HepG2 (cell line): ENCODE measurements around the gene MUC6. TPM values are rescaled to one million over a fixed set of nuclear protein-coding genes. Genes with fewer than 3 reads are reported as not detected.

Source experiments
- ATAC-seq: fragments of 200-7000 bp; cut with Tn5 transposase; 3 replicates; pipeline ENCODE4 v1.9.1; 2020; ENCODE audit warnings: mild to moderate bottlenecking, moderate library complexity
- BruUV-seq: library from RNA; stranded (reverse); fragments of 400-500 nt; replicated peaks from 2 replicates; lab custom pipeline; 2021; lab: Mats Ljungman, UMichigan
- CTCF ChIA-PET: fragments of 300-600 bp; formaldehyde crosslinking; extraction: SDS; loops from one replicate; lab custom pipeline; 2021; ENCODE audit warnings: low total read pairs, inconsistent platforms, low intra/inter-chr PET ratio; lab: Yijun Ruan, JAX
- POLR2A ChIA-PET: fragments of 350-600 bp; sonication (Branson Sonifier 250); formaldehyde crosslinking; loops from one replicate; lab custom pipeline; 2020; ENCODE audit warnings: antibody characterized with exemption, inconsistent platforms; lab: Yijun Ruan, JAX
- DNase-seq: peaks from one replicate; pipeline ENCODE4 v3.0.0-alpha.2; 2015; ENCODE audit warnings: low spot score
- FAIRE-seq: peaks from 3 replicates; lab custom pipeline; 2011; peaks lifted over from hg19 to GRCh38; lab: Jason Lieb, UNC
- H2AFZ ChIP-seq: one replicate; pipeline ENCODE4 v1.6.1; 2011; ENCODE audit warnings: low read length, inconsistent platforms
- H3K27ac ChIP-seq: fragments of 300-600 bp; 3 replicates; pipeline ENCODE4 v1.8.0; 2011; ENCODE audit warnings: mixed run types, mild to moderate bottlenecking, mixed read lengths, low read length, inconsistent platforms; ENCODE audit not compliant: insufficient read depth; ENCODE audit errors: extremely low read length
- H3K27me3 ChIP-seq, 2 experiments: fragments of 200-600 bp in 1 of 2; 2 replicates in 1 of 2; 3 replicates in 1 of 2; pipeline versions ENCODE4 v1.6.0 to v1.8.0; 2011; ENCODE audit warnings: low read length in 2 of 2, mild to moderate bottlenecking in 2 of 2, moderate library complexity in 2 of 2, inconsistent platforms in 1 of 2; ENCODE audit not compliant: insufficient read depth in 2 of 2, control insufficient read depth in 1 of 2
- H3K36me3 ChIP-seq, 2 experiments: fragments of 200-600 bp in 1 of 2; replicated peaks in 1 of 2; 2 replicates in 1 of 2; 3 replicates in 1 of 2; pipeline versions ENCODE4 v1.5.1 to v1.8.0; 2011; ENCODE audit warnings: low read length in 2 of 2, inconsistent platforms in 1 of 2; ENCODE audit not compliant: insufficient read depth in 2 of 2, control insufficient read depth in 1 of 2
- H3K4me1 ChIP-seq: 2 replicates; pipeline ENCODE4 v1.5.1; 2012; ENCODE audit warnings: low read length, inconsistent platforms; ENCODE audit not compliant: insufficient read depth
- H3K4me2 ChIP-seq: 2 replicates; pipeline ENCODE4 v1.6.0; 2011; ENCODE audit warnings: low read depth, low read length, inconsistent platforms
- H3K4me3 ChIP-seq, 3 experiments: fragments of 200-600 bp in 1 of 3; sonication (generic), shearing (Covaris generic) in 1 of 3; replicated peaks in 1 of 3; 2 replicates each; pipeline ENCODE4 v1.5.1; 2011 to 2016; ENCODE audit warnings: low read length in 3 of 3, inconsistent platforms in 2 of 3, low read depth in 2 of 3, mild to moderate bottlenecking in 2 of 3, control low read depth in 1 of 3, mixed read lengths in 1 of 3; ENCODE audit not compliant: insufficient read depth in 1 of 3
- H3K79me2 ChIP-seq: one replicate; pipeline ENCODE4 v1.6.1; 2011; ENCODE audit warnings: low read length, inconsistent platforms; ENCODE audit not compliant: insufficient read depth
- H3K9ac ChIP-seq: 2 replicates; pipeline ENCODE4 v1.6.0; 2011; ENCODE audit warnings: mild to moderate bottlenecking, low read depth, low read length, inconsistent platforms; ENCODE audit not compliant: insufficient read depth
- H3K9me3 ChIP-seq: 2 replicates; pipeline ENCODE4 v1.5.1; 2012; ENCODE audit warnings: mild to moderate bottlenecking, low read length
- H4K20me1 ChIP-seq: 2 replicates; pipeline ENCODE4 v1.6.0; 2011; ENCODE audit warnings: inconsistent platforms, mild to moderate bottlenecking, low read length, moderate library complexity; ENCODE audit not compliant: insufficient read depth
- ATRX ChIP-seq: sonication (generic); formaldehyde crosslinking; IDR thresholded peaks from 2 replicates; pipeline ENCODE4 v1.4.0; 2020; ENCODE audit warnings: missing genetic modification reagents, borderline replicate concordance
- CCAR2 ChIP-seq: fragments of 200-400 bp; formaldehyde crosslinking; optimal IDR thresholded peaks from 2 replicates; pipeline ENCODE3; 2018; ENCODE audit warnings: low read depth, mild to moderate bottlenecking, low read length, moderate library complexity
- ELF3 ChIP-seq: IDR thresholded peaks from 2 replicates; pipeline ENCODE4 v1.6.1; 2016; ENCODE audit warnings: missing genetic modification reagents, missing compliant biosample characterization
- FLYWCH1 ChIP-seq: sonication (generic); formaldehyde crosslinking; IDR thresholded peaks from 2 replicates; pipeline ENCODE4 v1.8.1; 2023; ENCODE audit warnings: mild to moderate bottlenecking, missing genetic modification reagents
- KDM3A ChIP-seq: IDR thresholded peaks from 2 replicates; pipeline ENCODE4 v1.6.1; 2018; ENCODE audit warnings: low read depth, missing compliant biosample characterization
- KMT2B ChIP-seq: IDR thresholded peaks from 2 replicates; pipeline ENCODE4 v1.6.1; 2016; ENCODE audit warnings: missing genetic modification reagents, missing compliant biosample characterization
- MTA1 ChIP-seq: sonication (generic); formaldehyde crosslinking; IDR thresholded peaks from 2 replicates; pipeline ENCODE4 v1.4.0; 2020; ENCODE audit warnings: missing genetic modification reagents, mild to moderate bottlenecking, borderline replicate concordance
- RARA ChIP-seq: IDR thresholded peaks from 2 replicates; pipeline ENCODE4 v1.6.1; 2016; ENCODE audit warnings: missing genetic modification reagents, missing compliant biosample characterization
- RCOR2 ChIP-seq: IDR thresholded peaks from 2 replicates; pipeline ENCODE4 v1.6.1; 2016; ENCODE audit warnings: missing biosample characterization, missing genetic modification reagents
- SATB2 ChIP-seq: sonication (generic); formaldehyde crosslinking; IDR thresholded peaks from 2 replicates; pipeline ENCODE4 v1.5.0; 2020; ENCODE audit warnings: missing genetic modification reagents
- SNAI1 ChIP-seq: sonication (generic); formaldehyde crosslinking; IDR thresholded peaks from 2 replicates; pipeline ENCODE4 v1.5.0; 2020; ENCODE audit warnings: mild to moderate bottlenecking, missing genetic modification reagents, borderline replicate concordance
- WIZ ChIP-seq: sonication (generic); formaldehyde crosslinking; IDR thresholded peaks from 2 replicates; pipeline ENCODE4 v1.5.1; 2020; ENCODE audit warnings: mild to moderate bottlenecking, missing genetic modification reagents
- ZHX2 ChIP-seq, 2 experiments: sonication (generic) in 1 of 2; formaldehyde crosslinking in 1 of 2; IDR thresholded peaks; 2 replicates each; pipeline versions ENCODE4 v1.6.1 to v1.9.0; 2014 to 2022; ENCODE audit warnings: antibody characterized with exemption in 1 of 2, borderline replicate concordance in 1 of 2, inconsistent platforms in 1 of 2, low read depth in 1 of 2, missing genetic modification reagents in 1 of 2
- ZNF274 ChIP-seq: sonication (generic); formaldehyde crosslinking; IDR thresholded peaks from 2 replicates; pipeline ENCODE4 v1.5.1; 2020; ENCODE audit warnings: mild to moderate bottlenecking, missing genetic modification reagents
- ZNF275 ChIP-seq: sonication (generic); formaldehyde crosslinking; IDR thresholded peaks from 2 replicates; pipeline ENCODE4 v1.8.0; 2022; ENCODE audit warnings: missing genetic modification reagents, mild to moderate bottlenecking, inconsistent platforms, borderline replicate concordance
- ZNF512 ChIP-seq: sonication (generic); formaldehyde crosslinking; IDR thresholded peaks from 2 replicates; pipeline ENCODE4 v1.4.0; 2020; ENCODE audit warnings: mild to moderate bottlenecking, missing genetic modification reagents
- ZNF672 ChIP-seq: sonication (generic); formaldehyde crosslinking; IDR thresholded peaks from 2 replicates; pipeline ENCODE4 v1.8.1; 2022; ENCODE audit warnings: missing genetic modification reagents
- WGBS: methylation state at CpG from one replicate; pipeline ENCODE4 v1.1.6; 2017; ENCODE audit warnings: low lambda C conversion rate; 5-methylcytosine and 5-hydroxymethylcytosine counted together
- in situ Hi-C: cut with HindIII; loops from 2 replicates; pipeline ENCODE4 v1.10.0; 2017; ENCODE audit warnings: low pct_unique_long_range_greater_than_20kb; ENCODE audit not compliant: extremely low pct_ligation_motif_present
- intact Hi-C: fragments of 100-400 bp; cut with micrococcal nuclease; formaldehyde crosslinking; loops from one replicate; pipeline ENCODE4 v1.10.0; 2022; ENCODE audit not compliant: unreplicated experiment
- polyA plus RNA-seq, 8 experiments: library from polyadenylated mRNA; depleted of rRNA in 3 of 8; stranded (reverse) in 7 of 8; unstranded in 1 of 8; fragments of >200 nt; fragmentation: Illumina TruSeq in 4 of 8; extraction: Trizol in 4 of 8; gene quantifications; 2 replicates each; pipeline versions ENCODE4 v1.2.1 to v1.2.3, GENCODE V29; 2011 to 2016; ENCODE audit warnings: low read depth in 4 of 8, missing spikeins in 1 of 8, mixed read lengths in 1 of 8; ENCODE audit not compliant: insufficient read depth in 1 of 8
- total RNA-seq, 5 experiments: library from RNA; depleted of rRNA; stranded (reverse); fragments of >200 nt; fragmentation: Illumina TruSeq; extraction: Trizol; gene quantifications; 2 replicates each; pipeline ENCODE4 v1.2.3, GENCODE V29; 2016; ENCODE audit warnings: low read depth in 1 of 5

Gene MUC6
- total and polyA plus RNA-seq, 2 of the 13 experiments (the other 11 are each of a cell fraction or from before 2014, with no cell fraction given), result not detected

- no peak for TF ChIP-seq RARA (CRISPR knock-in tag)
- no peak for TF ChIP-seq ZNF512 (CRISPR knock-in tag)
- TF ChIP-seq SATB2 (CRISPR knock-in tag), result no peak
- no peak for TF ChIP-seq ZHX2 (IDR thresholded peaks at IDR 0.05; ENCODE audit: low read depth)
- no peak for TF ChIP-seq ZHX2 (CRISPR knock-in tag; IDR thresholded peaks at IDR 0.05; ENCODE audit: borderline replicate concordance)
- TF ChIP-seq ZNF672 (CRISPR knock-in tag), result no peak
- TF ChIP-seq ATRX (CRISPR knock-in tag), result no peak
- no peak for TF ChIP-seq RCOR2
- no peak for TF ChIP-seq WIZ
- TF ChIP-seq ZNF274 (CRISPR knock-in tag), result no peak
- TF ChIP-seq FLYWCH1 (CRISPR knock-in tag), result no peak
- no peak for TF ChIP-seq ZNF275
- TF ChIP-seq KDM3A (CRISPR knock-in tag), result no peak
- TF ChIP-seq MTA1, result no peak
- TF ChIP-seq CCAR2, result no peak
- TF ChIP-seq KMT2B, result no peak
- no peak for TF ChIP-seq ELF3 (CRISPR knock-in tag)
- no peak for TF ChIP-seq SNAI1
- BruUV-seq, result no TSS peak
- Histone ChIP-seq H4K20me1 (no peaks in the 10 kb centered on the region), H3K4me2 (no peak overlapping the region), H3K4me1 (no peaks in the 10 kb centered on the region), H3K27me3 (no peaks in the 10 kb centered on the region), H2AFZ (no peak overlapping the region), H3K79me2 (no peaks in the 10 kb centered on the region), H3K9ac (no peak overlapping the region), H3K27ac (no peak overlapping the region), H3K9me3 (no peaks in the 10 kb centered on the region), H3K4me3 (no peak overlapping the region), H3K36me3 (peaks cover 22 to 42% of the 10 kb centered on the region in 2 experiments; a peak in 4 of 5 replicates)
- ATAC-seq (no peak), FAIRE-seq (no peak), DNase-seq (no peak)
- WGBS, result 60% methylated on average over 1 of the region's 10 CpGs
- POLR2A ChIA-PET, result no interaction called here
- in situ Hi-C loops, result no loop called here
- CTCF ChIA-PET, result no interaction called here
- intact Hi-C loops, result no loop called here
These were observed 39.8 kb downstream of the MUC6 start for GRCh38 chr11:996681-997080.
